HepG2 (cell line): Measurements from ENCODE around the gene COQ8A. TPM values are rescaled to one million over a fixed set of nuclear protein-coding genes. Genes with fewer than 3 reads are reported as not detected.

ENCODE experiments used
- HOXA3 ChIP-seq: sonication (generic); formaldehyde crosslinking; IDR thresholded peaks from 2 replicates; pipeline ENCODE4 v1.5.0; 2020; ENCODE audit warnings: missing genetic modification reagents
- MAF1 ChIP-seq: sonication (generic); formaldehyde crosslinking; IDR thresholded peaks from 2 replicates; pipeline ENCODE4 v1.5.0; 2020; ENCODE audit warnings: missing genetic modification reagents, borderline replicate concordance
- NAIF1 ChIP-seq: sonication (generic); formaldehyde crosslinking; IDR thresholded peaks from 2 replicates; pipeline ENCODE4 v1.5.0; 2020; ENCODE audit warnings: mild to moderate bottlenecking, missing genetic modification reagents, borderline replicate concordance
- RFXANK ChIP-seq: IDR thresholded peaks from 2 replicates; pipeline ENCODE4 v1.6.1; 2016
- ZEB1 ChIP-seq: IDR thresholded peaks from 2 replicates; pipeline ENCODE4 v1.6.1; 2012; ENCODE audit warnings: mild to moderate bottlenecking, low read depth, inconsistent platforms; ENCODE audit not compliant: insufficient replicate concordance
- ZMYM2 ChIP-seq: sonication (generic); formaldehyde crosslinking; IDR thresholded peaks from 2 replicates; pipeline ENCODE4 v1.8.0; 2022; ENCODE audit warnings: mild to moderate bottlenecking, missing genetic modification reagents
- ZNF510 ChIP-seq: sonication (generic); formaldehyde crosslinking; IDR thresholded peaks from 2 replicates; pipeline ENCODE4 v1.4.0; 2020; ENCODE audit warnings: low read depth, mild to moderate bottlenecking, missing genetic modification reagents
- ZNF724P ChIP-seq: sonication (generic); formaldehyde crosslinking; IDR thresholded peaks from 2 replicates; pipeline ENCODE4 v1.8.0; 2022; ENCODE audit warnings: missing genetic modification reagents, borderline replicate concordance
- ZNF790 ChIP-seq: sonication (generic); formaldehyde crosslinking; IDR thresholded peaks from 2 replicates; pipeline ENCODE4 v1.8.0; 2022; ENCODE audit warnings: missing genetic modification reagents, mild to moderate bottlenecking, borderline replicate concordance
- polyA plus RNA-seq, 8 experiments: library from polyadenylated mRNA; depleted of rRNA in 3 of 8; stranded (reverse) in 7 of 8; unstranded in 1 of 8; fragments of >200 nt; fragmentation: Illumina TruSeq in 4 of 8; extraction: Trizol in 4 of 8; gene quantifications; 2 replicates each; pipeline versions ENCODE4 v1.2.1 to v1.2.3, GENCODE V29; 2011 to 2016; ENCODE audit warnings: low read depth in 4 of 8, missing spikeins in 1 of 8, mixed read lengths in 1 of 8; ENCODE audit not compliant: insufficient read depth in 1 of 8
- total RNA-seq, 5 experiments: library from RNA; depleted of rRNA; stranded (reverse); fragments of >200 nt; fragmentation: Illumina TruSeq; extraction: Trizol; gene quantifications; 2 replicates each; pipeline ENCODE4 v1.2.3, GENCODE V29; 2016; ENCODE audit warnings: low read depth in 1 of 5
- TF ChIP-seq, protein P1 (sequence below): sonication (generic); formaldehyde crosslinking; IDR thresholded peaks from 2 replicates; pipeline ENCODE4 v1.5.1; 2020; ENCODE audit warnings: mild to moderate bottlenecking, missing genetic modification reagents, borderline replicate concordance
- TF ChIP-seq, protein P2 (sequence below): sonication (generic); formaldehyde crosslinking; IDR thresholded peaks from 2 replicates; pipeline ENCODE4 v1.9.0; 2021; ENCODE audit warnings: missing genetic modification reagents, borderline replicate concordance
- TF ChIP-seq, protein P3 (sequence below): sonication (generic); formaldehyde crosslinking; IDR thresholded peaks from 2 replicates; pipeline ENCODE4 v1.5.0; 2020; ENCODE audit warnings: missing genetic modification reagents
- TF ChIP-seq, protein P4 (sequence below): sonication (generic); formaldehyde crosslinking; IDR thresholded peaks from 2 replicates; pipeline ENCODE4 v1.4.0; 2020; ENCODE audit warnings: mild to moderate bottlenecking, missing genetic modification reagents
- TF ChIP-seq, protein P5 (sequence below): sonication (generic); formaldehyde crosslinking; conservative IDR thresholded peaks from 2 replicates; pipeline ENCODE4 v1.8.1; 2023; ENCODE audit warnings: missing genetic modification reagents

Gene COQ8A
- total and polyA plus RNA-seq, 2 of the 13 experiments (the other 11 are each of a cell fraction or from before 2014, with no cell fraction given): 60.4 to 88.7 TPM

DNA sequence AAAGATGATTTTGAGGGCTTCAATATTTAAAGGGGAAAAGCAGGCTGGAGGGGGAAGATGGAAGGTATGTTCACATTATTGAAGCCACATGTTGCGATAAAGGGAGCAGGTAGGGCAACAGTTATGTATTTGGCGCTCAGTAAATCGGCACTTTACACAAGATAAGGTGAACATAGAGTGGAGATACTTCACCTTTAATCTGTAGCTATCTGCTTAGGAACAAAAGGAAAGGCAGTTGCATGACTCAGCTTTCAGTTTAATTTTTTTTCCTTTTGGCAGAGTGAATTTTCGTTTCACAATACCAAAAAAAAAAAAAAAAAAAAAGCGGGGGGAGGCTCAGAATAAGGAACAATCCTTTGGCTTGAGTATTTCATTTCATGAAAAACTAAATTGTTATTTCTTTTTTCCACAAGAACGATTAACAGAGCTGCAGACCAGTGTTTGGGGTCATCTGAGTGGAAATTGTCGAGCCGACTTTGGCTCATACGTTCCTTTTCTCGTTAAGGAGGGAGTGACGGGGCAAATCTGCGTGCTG, 1.1 kb upstream of the COQ8A start (continued):
- TF ChIP-seq, protein P1, sequence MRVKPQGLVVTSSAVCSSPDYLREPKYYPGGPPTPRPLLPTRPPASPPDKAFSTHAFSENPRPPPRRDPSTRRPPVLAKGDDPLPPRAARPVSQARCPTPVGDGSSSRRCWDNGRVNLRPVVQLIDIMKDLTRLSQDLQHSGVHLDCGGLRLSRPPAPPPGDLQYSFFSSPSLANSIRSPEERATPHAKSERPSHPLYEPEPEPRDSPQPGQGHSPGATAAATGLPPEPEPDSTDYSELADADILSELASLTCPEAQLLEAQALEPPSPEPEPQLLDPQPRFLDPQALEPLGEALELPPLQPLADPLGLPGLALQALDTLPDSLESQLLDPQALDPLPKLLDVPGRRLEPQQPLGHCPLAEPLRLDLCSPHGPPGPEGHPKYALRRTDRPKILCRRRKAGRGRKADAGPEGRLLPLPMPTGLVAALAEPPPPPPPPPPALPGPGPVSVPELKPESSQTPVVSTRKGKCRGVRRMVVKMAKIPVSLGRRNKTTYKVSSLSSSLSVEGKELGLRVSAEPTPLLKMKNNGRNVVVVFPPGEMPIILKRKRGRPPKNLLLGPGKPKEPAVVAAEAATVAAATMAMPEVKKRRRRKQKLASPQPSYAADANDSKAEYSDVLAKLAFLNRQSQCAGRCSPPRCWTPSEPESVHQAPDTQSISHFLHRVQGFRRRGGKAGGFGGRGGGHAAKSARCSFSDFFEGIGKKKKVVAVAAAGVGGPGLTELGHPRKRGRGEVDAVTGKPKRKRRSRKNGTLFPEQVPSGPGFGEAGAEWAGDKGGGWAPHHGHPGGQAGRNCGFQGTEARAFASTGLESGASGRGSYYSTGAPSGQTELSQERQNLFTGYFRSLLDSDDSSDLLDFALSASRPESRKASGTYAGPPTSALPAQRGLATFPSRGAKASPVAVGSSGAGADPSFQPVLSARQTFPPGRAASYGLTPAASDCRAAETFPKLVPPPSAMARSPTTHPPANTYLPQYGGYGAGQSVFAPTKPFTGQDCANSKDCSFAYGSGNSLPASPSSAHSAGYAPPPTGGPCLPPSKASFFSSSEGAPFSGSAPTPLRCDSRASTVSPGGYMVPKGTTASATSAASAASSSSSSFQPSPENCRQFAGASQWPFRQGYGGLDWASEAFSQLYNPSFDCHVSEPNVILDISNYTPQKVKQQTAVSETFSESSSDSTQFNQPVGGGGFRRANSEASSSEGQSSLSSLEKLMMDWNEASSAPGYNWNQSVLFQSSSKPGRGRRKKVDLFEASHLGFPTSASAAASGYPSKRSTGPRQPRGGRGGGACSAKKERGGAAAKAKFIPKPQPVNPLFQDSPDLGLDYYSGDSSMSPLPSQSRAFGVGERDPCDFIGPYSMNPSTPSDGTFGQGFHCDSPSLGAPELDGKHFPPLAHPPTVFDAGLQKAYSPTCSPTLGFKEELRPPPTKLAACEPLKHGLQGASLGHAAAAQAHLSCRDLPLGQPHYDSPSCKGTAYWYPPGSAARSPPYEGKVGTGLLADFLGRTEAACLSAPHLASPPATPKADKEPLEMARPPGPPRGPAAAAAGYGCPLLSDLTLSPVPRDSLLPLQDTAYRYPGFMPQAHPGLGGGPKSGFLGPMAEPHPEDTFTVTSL (CRISPR knock-in tag): no peak
- TF ChIP-seq ZNF510 (peak; percentile 37; the same call in 1 of the 2 replicates), RFXANK (CRISPR knock-in tag) (no peak), ZNF724P (CRISPR knock-in tag) (no peak), ZMYM2 (CRISPR knock-in tag) (no peak), ZEB1 (no peak), ZNF790 (0 out of 2 replicates have a peak, but pooled peaks have one; percentile 4), MAF1 (CRISPR knock-in tag) (0 out of 2 replicates have a peak, but pooled peaks have one; percentile 2), HOXA3 (CRISPR knock-in tag) (no peak), NAIF1 (no peak)
- TF ChIP-seq, protein P2, sequence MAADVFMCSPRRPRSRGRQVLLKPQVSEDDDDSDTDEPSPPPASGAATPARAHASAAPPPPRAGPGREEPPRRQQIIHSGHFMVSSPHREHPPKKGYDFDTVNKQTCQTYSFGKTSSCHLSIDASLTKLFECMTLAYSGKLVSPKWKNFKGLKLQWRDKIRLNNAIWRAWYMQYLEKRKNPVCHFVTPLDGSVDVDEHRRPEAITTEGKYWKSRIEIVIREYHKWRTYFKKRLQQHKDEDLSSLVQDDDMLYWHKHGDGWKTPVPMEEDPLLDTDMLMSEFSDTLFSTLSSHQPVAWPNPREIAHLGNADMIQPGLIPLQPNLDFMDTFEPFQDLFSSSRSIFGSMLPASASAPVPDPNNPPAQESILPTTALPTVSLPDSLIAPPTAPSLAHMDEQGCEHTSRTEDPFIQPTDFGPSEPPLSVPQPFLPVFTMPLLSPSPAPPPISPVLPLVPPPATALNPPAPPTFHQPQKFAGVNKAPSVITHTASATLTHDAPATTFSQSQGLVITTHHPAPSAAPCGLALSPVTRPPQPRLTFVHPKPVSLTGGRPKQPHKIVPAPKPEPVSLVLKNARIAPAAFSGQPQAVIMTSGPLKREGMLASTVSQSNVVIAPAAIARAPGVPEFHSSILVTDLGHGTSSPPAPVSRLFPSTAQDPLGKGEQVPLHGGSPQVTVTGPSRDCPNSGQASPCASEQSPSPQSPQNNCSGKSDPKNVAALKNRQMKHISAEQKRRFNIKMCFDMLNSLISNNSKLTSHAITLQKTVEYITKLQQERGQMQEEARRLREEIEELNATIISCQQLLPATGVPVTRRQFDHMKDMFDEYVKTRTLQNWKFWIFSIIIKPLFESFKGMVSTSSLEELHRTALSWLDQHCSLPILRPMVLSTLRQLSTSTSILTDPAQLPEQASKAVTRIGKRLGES (CRISPR knock-in tag): no peak
- TF ChIP-seq, protein P3, sequence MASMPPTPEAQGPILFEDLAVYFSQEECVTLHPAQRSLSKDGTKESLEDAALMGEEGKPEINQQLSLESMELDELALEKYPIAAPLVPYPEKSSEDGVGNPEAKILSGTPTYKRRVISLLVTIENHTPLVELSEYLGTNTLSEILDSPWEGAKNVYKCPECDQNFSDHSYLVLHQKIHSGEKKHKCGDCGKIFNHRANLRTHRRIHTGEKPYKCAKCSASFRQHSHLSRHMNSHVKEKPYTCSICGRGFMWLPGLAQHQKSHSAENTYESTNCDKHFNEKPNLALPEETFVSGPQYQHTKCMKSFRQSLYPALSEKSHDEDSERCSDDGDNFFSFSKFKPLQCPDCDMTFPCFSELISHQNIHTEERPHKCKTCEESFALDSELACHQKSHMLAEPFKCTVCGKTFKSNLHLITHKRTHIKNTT (CRISPR knock-in tag): no peak
- TF ChIP-seq, protein P4, sequence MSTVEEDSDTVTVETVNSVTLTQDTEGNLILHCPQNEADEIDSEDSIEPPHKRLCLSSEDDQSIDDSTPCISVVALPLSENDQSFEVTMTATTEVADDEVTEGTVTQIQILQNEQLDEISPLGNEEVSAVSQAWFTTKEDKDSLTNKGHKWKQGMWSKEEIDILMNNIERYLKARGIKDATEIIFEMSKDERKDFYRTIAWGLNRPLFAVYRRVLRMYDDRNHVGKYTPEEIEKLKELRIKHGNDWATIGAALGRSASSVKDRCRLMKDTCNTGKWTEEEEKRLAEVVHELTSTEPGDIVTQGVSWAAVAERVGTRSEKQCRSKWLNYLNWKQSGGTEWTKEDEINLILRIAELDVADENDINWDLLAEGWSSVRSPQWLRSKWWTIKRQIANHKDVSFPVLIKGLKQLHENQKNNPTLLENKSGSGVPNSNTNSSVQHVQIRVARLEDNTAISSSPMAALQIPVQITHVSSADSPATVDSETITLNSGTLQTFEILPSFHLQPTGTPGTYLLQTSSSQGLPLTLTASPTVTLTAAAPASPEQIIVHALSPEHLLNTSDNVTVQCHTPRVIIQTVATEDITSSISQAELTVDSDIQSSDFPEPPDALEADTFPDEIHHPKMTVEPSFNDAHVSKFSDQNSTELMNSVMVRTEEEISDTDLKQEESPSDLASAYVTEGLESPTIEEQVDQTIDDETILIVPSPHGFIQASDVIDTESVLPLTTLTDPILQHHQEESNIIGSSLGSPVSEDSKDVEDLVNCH (CRISPR knock-in tag): no peak
- TF ChIP-seq, protein P5, sequence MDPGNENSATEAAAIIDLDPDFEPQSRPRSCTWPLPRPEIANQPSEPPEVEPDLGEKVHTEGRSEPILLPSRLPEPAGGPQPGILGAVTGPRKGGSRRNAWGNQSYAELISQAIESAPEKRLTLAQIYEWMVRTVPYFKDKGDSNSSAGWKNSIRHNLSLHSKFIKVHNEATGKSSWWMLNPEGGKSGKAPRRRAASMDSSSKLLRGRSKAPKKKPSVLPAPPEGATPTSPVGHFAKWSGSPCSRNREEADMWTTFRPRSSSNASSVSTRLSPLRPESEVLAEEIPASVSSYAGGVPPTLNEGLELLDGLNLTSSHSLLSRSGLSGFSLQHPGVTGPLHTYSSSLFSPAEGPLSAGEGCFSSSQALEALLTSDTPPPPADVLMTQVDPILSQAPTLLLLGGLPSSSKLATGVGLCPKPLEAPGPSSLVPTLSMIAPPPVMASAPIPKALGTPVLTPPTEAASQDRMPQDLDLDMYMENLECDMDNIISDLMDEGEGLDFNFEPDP (CRISPR knock-in tag): no peak
